Stimulated activated CD8-positive, alpha-beta memory T cell treated with anti-CD3 and anti-CD28 coated beads, Interleukin-2, amount 100 ng/mL, for 48 hours (primary cell): ENCODE data around the gene TNPO3.

ENCODE experiments used
- DNase-seq, 2 donors: peaks; one replicate each; pipeline ENCODE4 v3.0.0-alpha.2; 2020; ENCODE audit warnings: low read depth in 2 of 2

Gene TNPO3

DNA sequence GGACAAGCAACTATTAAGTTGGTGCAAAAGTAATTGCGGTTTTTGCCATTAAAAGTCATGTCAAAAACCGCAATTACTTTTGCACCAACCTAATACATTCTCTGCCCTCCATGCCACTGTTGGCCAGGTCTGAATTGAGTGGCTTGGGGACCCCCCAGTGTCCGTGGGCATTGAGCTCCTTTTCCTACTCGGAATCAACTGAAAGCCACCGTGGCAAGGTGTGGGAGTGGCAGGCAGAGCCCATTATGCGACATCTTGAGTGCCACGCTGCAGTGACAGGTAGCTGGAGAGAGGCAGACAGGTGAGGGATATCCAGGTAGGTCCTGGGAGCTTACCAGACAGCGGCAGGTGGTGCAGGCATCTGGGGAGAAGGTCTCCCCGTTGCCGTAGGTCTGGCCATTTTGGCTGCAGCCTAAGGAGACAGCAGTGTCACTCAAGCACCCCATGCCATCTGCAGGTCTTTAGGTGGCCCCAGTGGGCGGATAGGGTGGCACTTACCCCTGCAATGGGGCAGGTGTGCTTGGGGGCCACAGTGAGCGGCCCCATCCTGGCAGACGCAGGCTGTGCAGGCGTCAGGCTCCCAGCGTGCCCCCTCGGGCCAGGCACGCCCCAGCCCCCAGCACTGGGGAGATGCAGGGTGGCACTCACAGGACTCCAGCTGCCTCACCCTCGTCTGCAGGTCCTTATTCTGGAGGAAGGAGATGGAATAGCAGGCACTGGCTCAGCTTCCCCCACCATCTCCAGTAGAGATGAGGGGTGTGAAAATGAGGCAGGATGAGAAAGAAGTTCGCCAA lies 147.9 kb downstream of the TNPO3 start:
- DNase-seq = no peak

DNA sequence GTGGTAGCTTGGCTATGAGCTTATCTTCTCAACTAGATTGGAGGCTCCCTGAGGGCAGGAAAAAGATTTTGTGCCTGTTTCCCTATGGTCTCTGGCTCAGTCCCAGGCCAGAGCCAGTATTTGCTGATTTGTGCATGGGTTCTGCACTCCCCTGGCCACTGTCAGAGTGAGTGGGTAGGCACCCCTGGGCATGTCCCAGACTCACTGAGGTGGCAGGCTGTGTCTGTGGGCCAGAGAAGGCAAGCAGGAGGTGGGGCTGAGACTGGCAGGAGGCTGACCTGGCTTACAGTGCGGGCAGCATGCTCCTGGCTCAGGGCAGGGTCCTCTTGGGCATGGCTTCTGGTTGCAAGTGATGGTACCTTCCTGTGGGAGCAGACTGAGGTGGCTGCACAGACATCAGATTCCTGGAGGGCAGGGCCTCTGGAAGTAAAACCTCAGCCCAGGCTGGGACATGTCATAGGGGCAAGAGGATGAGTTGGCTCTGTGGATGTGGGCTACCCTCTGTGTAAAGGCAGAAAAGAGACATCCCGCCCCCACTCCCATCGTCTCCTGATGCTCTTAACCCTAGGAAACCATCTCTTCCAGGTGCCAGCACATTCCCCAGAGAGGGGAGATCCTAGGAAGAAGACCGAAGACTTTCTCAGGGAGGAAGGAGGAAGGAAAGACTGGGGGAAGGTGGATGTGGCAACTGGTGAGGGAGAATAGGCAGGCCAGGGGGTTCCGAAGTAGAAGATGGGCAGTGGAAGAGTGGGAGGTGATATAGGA lies 148.7 kb downstream of the TNPO3 start:
- no peak for DNase-seq

- no peak for DNase-seq
These were observed 150.3 kb downstream of the TNPO3 start for GRCh38 chr7:128904381-128905197.
